ENCODE results near the gene BIRC5.

Gene BIRC5

GRCh38 chr17:78272181-78272913 lies 58.3 kb downstream of the BIRC5 start:
- Histone ChIP-seq H3K79me2 (ENCODE audit: control insufficient read depth, low read length) (no peaks in the 10 kb centered on the region), H3K9me2 (replicated peaks; ENCODE audit: control insufficient read depth, low read length) (no peaks in the 10 kb centered on the region), H3K27me3 (ENCODE audit: control insufficient read depth, low read length) (peaks cover 8% of the 10 kb centered on the region; the same call in 1 of the 2 replicates), H3F3A (ENCODE audit: control insufficient read depth, insufficient read depth) (peaks cover 13% of the 10 kb centered on the region), H3K4me1 (ENCODE audit: control insufficient read depth, low read length) (peaks cover 40% of the 10 kb centered on the region), H3K4me2 (ENCODE audit: low read length) (peak overlapping the region; percentile 9; the same call in 1 of the 2 replicates), H3K36me3 (ENCODE audit: control insufficient read depth, low read length) (no peaks in the 10 kb centered on the region), H3K9me3 (ENCODE audit: control insufficient read depth, insufficient read depth, low read length) (no peaks in the 10 kb centered on the region; the same call in 1 of the 2 replicates), H4K20me1 (ENCODE audit: control insufficient read depth, insufficient read depth, low read depth, low read length) (no peaks in the 10 kb centered on the region), H3K27ac (ENCODE audit: low read depth, low read length) (no peak overlapping the region), H3K4me3 (ENCODE audit: low read length) (no peak overlapping the region)
- no peak for TF ChIP-seq EZH2phosphoT487 (IDR thresholded peaks at IDR 0.05; ENCODE audit: borderline replicate concordance, low read length)
- no peak for TF ChIP-seq CTCF (IDR thresholded peaks at IDR 0.05; ENCODE audit: low read depth, low read length, poor library complexity, severe bottlenecking)

- Histone ChIP-seq H3K27ac (ENCODE audit: low read depth, low read length) (no peak overlapping the region), H3K4me2 (ENCODE audit: low read length) (peak overlapping the region; percentile 9; the same call in 1 of the 2 replicates), H3K79me2 (ENCODE audit: control insufficient read depth, low read length) (no peaks in the 10 kb centered on the region), H3K27me3 (ENCODE audit: control insufficient read depth, low read length) (peaks cover 8% of the 10 kb centered on the region; the same call in 1 of the 2 replicates), H4K20me1 (ENCODE audit: control insufficient read depth, insufficient read depth, low read depth, low read length) (no peaks in the 10 kb centered on the region), H3K36me3 (ENCODE audit: control insufficient read depth, low read length) (no peaks in the 10 kb centered on the region), H3K9me2 (replicated peaks; ENCODE audit: control insufficient read depth, low read length) (no peaks in the 10 kb centered on the region), H3K4me3 (ENCODE audit: low read length) (no peak overlapping the region), H3K4me1 (ENCODE audit: control insufficient read depth, low read length) (peaks cover 45% of the 10 kb centered on the region), H3F3A (ENCODE audit: control insufficient read depth, insufficient read depth) (peaks cover 13% of the 10 kb centered on the region), H3K9me3 (ENCODE audit: control insufficient read depth, insufficient read depth, low read length) (no peaks in the 10 kb centered on the region; the same call in 1 of the 2 replicates)
- no peak for TF ChIP-seq EZH2phosphoT487 (IDR thresholded peaks at IDR 0.05; ENCODE audit: borderline replicate concordance, low read length)
- TF ChIP-seq CTCF (IDR thresholded peaks at IDR 0.05; ENCODE audit: low read depth, low read length, poor library complexity, severe bottlenecking) = no peak
Observed at GRCh38 chr17:78272914-78273258, 58.8 kb downstream of the BIRC5 start.

GRCh38 chr17:78273813-78274212 lies 59.8 kb downstream of the BIRC5 start:
- H3K36me3 ChIP-seq (ENCODE audit: control insufficient read depth, low read length) = no peaks in the 10 kb centered on the region
- no peaks in the 10 kb centered on the region for H3K9me2 ChIP-seq (replicated peaks; ENCODE audit: control insufficient read depth, low read length)
- no peak overlapping the region for H3K4me2 ChIP-seq (ENCODE audit: low read length)
- H3K27ac ChIP-seq (ENCODE audit: low read depth, low read length) = no peak overlapping the region
- no peaks in the 10 kb centered on the region for H3K79me2 ChIP-seq (ENCODE audit: control insufficient read depth, low read length)
- H3K4me1 ChIP-seq (ENCODE audit: control insufficient read depth, low read length) = peaks cover 55% of the 10 kb centered on the region
- H3K27me3 ChIP-seq (ENCODE audit: control insufficient read depth, low read length) = peaks cover 8% of the 10 kb centered on the region; the same call in 1 of the 2 replicates
- peaks cover 13% of the 10 kb centered on the region for H3F3A ChIP-seq (ENCODE audit: control insufficient read depth, insufficient read depth)
- H3K9me3 ChIP-seq (ENCODE audit: control insufficient read depth, insufficient read depth, low read length) = no peaks in the 10 kb centered on the region; the same call in 1 of the 2 replicates
- TF ChIP-seq CTCF (IDR thresholded peaks at IDR 0.05; ENCODE audit: low read depth, low read length, poor library complexity, severe bottlenecking) (no peak), EZH2phosphoT487 (IDR thresholded peaks at IDR 0.05; ENCODE audit: borderline replicate concordance, low read length) (no peak)
- H4K20me1 ChIP-seq (ENCODE audit: control insufficient read depth, insufficient read depth, low read depth, low read length) = no peaks in the 10 kb centered on the region
- no peak overlapping the region for H3K4me3 ChIP-seq (ENCODE audit: low read length)
